Measurements from ENCODE around the gene TAS2R5.
A peak's percentile ranks its signal among the peaks of the same experiment; 100 is the strongest.
"Not testable (repeated sequence)": the region's sequence is repeated elsewhere in the genome, so short reads cannot be mapped to it uniquely, and the experiment has no call there.

The TAS2R5 gene

GRCh38 chr7:141789917-141790316, at the start of gene TAS2R5:
TAS2R5 (plus strand) TSS chr7:141790217; CDS start chr7:141790362, 145 bp downstream.
- no peak within 1 kb of the TSS for H3K4me3 ChIP-seq (ENCODE audit: low read length)
- no peak for DNase-seq (ENCODE audit: low read depth)
- TF ChIP-seq CTCF (IDR thresholded peaks at IDR 0.05; ENCODE audit: insufficient read depth, low read depth, low read length, missing control alignments) = no peak

GRCh38 chr7:141742229-141742628, 47.8 kb upstream of the TAS2R5 start:
- no peak overlapping the region for H3K4me3 ChIP-seq (ENCODE audit: low read length)
- TF ChIP-seq CTCF (IDR thresholded peaks at IDR 0.05; ENCODE audit: insufficient read depth, low read depth, low read length, missing control alignments) = no peak
- no peak for DNase-seq (ENCODE audit: low read depth)

GRCh38 chr7:141744131-141744530, 45.9 kb upstream of the TAS2R5 start:
- TF ChIP-seq CTCF (IDR thresholded peaks at IDR 0.05; ENCODE audit: insufficient read depth, low read depth, low read length, missing control alignments) = no peak
- DNase-seq (ENCODE audit: low read depth) = no peak
- H3K4me3 ChIP-seq (ENCODE audit: low read length) = no peak overlapping the region

- TF ChIP-seq CTCF (IDR thresholded peaks at IDR 0.05; ENCODE audit: insufficient read depth, low read depth, low read length, missing control alignments) = no peak
- DNase-seq (ENCODE audit: low read depth) = no peak
- H3K4me3 ChIP-seq (ENCODE audit: low read length) = no peak overlapping the region
Measured at GRCh38 chr7:141748396-141748795, 41.6 kb upstream of the TAS2R5 start.

GRCh38 chr7:141751904-141752303, 38.1 kb upstream of the TAS2R5 start:
- H3K4me3 ChIP-seq (ENCODE audit: low read length); DNase-seq (ENCODE audit: low read depth): not testable (repeated sequence)

GRCh38 chr7:141752634-141753033, 37.4 kb upstream of the TAS2R5 start:
- peak; percentile 35 for TF ChIP-seq CTCF (IDR thresholded peaks at IDR 0.05; ENCODE audit: insufficient read depth, low read depth, low read length, missing control alignments)
- peak; percentile 15 for DNase-seq (ENCODE audit: low read depth)
- H3K4me3 ChIP-seq (ENCODE audit: low read length) = no peak overlapping the region

- DNase-seq (ENCODE audit: low read depth) = peak; percentile 50
- no peak overlapping the region for H3K4me3 ChIP-seq (ENCODE audit: low read length)
- TF ChIP-seq CTCF (IDR thresholded peaks at IDR 0.05; ENCODE audit: insufficient read depth, low read depth, low read length, missing control alignments) = peak; percentile 42
Measured at GRCh38 chr7:141754939-141755338, 35.1 kb upstream of the TAS2R5 start.

Measured in epithelial cell of esophagus (primary cell).